Measurements from ENCODE around the gene FASTK.

Gene FASTK

DNA sequence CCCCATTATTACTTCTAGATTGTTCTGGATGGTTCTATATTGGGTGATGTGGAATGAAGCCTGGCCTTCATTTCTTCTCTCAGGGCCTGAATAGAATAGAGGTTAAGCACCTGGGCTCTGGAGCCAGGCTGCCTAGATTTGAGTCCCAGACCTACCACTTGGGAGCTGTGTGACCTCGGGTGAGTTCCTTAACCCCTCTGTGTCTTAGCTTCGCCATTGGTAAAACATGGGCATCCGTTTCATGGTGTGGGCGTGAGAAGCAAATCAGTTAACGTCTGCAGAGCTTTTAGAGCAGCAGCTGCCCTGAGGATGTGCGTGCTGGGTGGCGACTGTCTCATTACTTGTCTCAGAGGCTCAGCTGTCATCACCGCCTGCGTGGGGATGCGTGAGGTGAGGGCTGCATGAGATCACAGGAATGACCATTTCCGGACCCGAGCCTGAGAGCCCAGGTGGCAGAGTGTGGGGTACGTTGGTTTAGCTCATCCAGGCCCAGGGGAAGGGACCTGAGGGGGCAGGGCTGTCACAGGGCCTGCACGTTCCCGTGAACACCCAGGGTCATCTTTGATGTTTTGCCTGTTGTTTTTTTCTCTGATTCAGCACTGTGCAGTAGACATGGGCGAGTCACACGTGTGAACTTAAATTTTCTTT is 15.3 kb upstream of the FASTK start:
- DNase-seq (ENCODE audit: low read depth): no peak

DNA sequence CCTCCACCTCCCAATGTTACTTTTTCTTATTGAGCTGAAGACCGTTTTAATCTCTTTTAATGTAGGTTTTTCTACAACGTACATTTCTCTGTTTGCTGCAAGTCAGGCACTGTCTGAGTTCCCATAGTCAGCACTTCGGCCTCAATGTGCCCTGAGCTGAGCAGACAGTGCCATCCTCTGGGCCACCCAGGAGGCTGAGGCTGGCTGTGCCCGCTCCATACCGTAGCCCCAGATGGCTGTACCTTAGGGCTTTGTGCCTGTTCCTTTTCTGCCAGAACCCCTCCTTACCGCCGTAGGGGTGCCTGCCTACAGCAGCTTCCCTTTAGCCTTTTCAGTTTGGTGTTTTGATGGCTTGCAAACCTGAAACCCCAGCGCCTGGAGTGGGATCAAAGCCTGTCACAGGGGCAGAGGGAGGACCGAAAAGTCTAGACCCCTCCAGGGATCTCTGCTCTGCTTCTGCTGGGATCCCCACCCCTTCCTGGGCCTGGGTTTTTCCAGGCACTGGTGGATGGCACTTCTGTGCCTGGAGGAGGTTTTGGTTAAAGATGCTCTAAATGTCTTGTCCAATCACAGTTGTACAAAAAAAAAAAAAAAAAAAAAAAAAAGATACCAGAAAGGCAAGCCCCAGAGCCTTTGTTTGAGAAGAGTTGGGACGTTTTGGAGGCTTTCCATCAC is 14.7 kb upstream of the FASTK start:
- DNase-seq (ENCODE audit: low read depth): no peak

- peak; percentile 29 for DNase-seq (ENCODE audit: low read depth)
These were observed 14.1 kb upstream of the FASTK start for GRCh38 chr7:151094675-151095074.

DNA sequence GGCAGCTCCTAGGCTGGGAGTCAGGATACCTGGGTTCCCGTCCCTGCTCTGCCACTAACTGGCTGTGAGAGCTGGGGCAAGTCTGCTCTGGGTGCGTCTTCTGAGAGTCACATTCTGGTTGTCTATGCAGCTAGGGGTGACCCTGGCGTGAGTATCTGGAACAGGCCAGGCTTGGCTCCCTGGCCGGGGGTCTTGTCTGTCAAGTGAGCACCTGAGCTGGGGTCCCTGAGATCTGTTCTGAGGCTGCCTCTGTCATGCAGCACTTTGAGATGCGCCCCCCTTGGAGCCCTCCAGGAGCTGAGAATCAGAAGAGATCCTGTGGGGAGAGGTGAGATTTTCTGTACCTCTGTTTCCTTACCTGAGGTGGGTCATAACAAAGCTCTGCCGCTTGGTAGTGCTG is 13.1 kb upstream of the FASTK start:
- DNase-seq (ENCODE audit: low read depth): no peak

DNA sequence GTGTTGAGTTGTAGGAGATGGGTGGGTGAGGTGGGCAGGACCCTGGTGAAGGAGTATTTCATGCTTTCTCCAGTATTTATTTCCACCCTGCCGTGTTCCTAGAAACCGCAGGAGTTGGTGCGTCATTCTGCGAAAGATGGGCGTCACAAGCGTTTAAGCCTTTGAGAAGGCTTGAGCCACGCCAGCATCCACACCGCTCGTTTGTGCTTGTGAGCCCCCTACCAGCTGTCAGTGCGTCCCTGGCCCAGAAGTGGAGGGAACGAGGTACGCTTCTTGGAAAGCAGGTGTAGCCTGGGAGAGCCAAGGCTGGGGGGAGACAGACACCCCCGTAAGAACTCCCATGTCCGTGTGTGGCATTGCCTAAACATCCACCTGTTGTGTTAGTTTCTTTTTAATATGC is 11.4 kb upstream of the FASTK start:
- DNase-seq (ENCODE audit: low read depth): no peak

- DNase-seq (ENCODE audit: low read depth): peak; percentile 38
These were observed 10.8 kb upstream of the FASTK start for GRCh38 chr7:151091431-151091830.

DNA sequence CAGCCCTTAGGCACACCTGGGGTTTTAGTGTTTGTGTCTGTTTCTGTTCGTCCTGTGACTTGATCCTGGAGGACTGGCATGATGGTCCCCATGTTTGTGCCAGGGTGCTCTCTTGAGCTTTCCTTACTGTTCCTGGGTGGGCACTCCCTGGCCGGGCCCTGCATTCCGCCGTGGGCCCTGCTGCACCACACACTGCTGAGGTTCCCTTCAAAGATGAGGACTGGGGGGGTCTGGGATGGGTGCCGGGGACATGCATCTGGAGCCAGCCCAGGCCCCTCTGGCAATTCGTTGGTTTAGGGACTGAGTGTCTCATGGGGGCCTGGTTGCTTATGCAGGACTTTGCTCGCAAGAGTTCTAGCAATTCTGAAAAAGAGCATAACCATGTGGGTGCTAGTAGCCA is 10.4 kb upstream of the FASTK start:
- no peak for DNase-seq (ENCODE audit: low read depth)

- DNase-seq (ENCODE audit: low read depth): no peak
These were observed 9.5 kb upstream of the FASTK start for GRCh38 chr7:151089893-151090730.

GRCh38 chr7:151088856-151089699 is 8.5 kb upstream of the FASTK start:
- peak; percentile 80 for DNase-seq (ENCODE audit: low read depth)

DNA sequence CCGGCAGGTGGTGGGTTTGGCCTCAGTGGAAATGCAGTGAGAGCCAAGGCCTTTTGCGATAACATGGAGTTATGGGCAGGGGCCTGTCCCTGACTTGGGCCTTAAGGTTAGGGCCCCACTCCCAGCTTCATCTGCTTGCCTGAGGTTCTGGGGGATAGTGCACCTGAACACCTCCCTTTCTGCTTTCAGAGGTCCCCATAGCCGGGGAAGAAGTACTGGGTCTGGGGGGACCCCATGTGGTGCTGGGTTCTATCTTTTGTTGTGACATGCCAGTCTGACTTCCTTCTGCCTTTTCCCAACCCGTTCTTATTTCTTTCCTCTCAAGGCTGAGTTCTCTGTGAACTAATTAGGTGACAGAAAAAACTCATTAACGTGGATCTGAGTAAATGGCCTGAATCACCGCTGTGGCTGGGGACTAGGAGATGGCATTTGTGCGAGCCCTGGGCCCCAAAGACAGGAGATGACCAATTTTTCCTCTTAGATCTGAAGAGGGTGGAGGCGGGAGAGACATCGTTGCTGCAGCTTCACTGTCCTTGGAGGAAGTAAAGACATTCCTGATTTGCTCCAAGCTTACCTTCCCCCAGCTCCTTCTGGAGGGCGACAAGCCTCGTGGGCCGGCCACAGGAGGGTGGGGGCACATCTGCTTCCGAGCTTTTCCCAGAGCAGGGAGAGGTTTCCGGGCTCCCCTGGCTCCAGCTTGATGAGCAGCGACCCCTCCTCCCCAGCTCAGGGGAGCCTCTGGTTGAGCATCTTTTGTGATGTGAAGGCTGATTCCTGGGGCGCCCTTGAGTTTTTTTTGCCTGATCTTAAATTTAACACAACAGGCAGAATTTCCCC is 7.6 kb upstream of the FASTK start:
- peak; percentile 64 for DNase-seq (ENCODE audit: low read depth)

DNA sequence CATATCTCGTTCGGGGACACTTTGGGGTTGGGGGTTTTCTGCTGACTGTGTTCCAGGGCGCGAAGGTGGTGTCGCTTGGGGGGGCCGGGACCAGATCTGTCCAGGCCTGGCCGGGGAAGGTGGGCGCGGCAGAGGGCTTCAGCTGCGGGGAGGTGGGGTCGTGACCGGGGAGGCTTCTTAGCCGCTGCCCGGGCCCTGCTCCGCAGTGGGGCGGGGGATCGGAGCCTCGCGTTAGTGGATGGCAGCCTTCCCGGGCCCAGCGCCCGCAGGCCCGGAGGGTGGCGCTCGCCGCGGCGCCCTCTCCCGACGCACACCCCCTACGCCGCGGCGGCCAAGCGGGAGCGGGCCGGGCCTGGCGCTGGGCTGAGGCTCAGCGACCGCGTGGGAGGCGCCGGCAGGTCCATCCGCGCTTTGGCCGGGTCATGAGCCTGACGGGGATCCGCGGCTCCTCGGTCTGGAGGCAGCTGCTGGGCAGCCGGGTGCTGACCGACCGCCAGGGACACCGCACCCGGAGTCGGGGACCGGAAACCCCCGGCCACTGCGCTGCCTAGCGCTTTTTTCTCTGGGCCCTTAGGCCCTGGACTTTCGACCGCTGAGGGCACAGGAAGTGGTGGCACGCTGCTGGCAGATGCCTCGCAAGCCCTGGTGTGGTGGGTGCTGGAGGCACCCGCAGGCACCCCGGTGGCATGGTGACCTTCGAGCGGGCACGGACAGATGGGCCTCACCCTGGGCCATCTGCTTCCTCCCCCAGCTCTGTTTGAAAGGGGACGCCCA is 6.8 kb upstream of the FASTK start:
- DNase-seq (ENCODE audit: low read depth): peak; percentile 66

DNA sequence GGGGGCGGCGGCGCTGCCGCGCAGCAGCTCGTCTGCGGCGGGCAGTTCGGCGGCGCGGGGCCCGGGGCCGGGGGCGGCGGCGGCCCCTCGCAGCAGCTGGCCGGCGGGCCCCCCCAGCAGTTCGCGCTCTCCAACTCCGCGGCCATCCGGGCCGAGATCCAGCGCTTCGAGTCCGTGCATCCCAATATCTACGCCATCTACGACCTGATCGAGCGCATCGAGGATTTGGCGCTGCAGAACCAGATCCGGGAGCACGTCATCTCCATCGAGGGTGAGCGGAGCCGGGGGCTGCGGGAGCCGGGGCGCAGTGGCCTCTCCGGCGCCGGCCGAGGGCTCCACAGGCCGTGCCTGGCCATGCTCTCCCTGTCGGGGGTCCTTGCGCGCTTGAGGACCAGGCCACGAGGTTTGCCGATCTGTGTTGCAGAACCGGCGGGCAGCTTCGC is 6.2 kb upstream of the FASTK start:
- peak; percentile 66 for DNase-seq (ENCODE audit: low read depth)

DNA sequence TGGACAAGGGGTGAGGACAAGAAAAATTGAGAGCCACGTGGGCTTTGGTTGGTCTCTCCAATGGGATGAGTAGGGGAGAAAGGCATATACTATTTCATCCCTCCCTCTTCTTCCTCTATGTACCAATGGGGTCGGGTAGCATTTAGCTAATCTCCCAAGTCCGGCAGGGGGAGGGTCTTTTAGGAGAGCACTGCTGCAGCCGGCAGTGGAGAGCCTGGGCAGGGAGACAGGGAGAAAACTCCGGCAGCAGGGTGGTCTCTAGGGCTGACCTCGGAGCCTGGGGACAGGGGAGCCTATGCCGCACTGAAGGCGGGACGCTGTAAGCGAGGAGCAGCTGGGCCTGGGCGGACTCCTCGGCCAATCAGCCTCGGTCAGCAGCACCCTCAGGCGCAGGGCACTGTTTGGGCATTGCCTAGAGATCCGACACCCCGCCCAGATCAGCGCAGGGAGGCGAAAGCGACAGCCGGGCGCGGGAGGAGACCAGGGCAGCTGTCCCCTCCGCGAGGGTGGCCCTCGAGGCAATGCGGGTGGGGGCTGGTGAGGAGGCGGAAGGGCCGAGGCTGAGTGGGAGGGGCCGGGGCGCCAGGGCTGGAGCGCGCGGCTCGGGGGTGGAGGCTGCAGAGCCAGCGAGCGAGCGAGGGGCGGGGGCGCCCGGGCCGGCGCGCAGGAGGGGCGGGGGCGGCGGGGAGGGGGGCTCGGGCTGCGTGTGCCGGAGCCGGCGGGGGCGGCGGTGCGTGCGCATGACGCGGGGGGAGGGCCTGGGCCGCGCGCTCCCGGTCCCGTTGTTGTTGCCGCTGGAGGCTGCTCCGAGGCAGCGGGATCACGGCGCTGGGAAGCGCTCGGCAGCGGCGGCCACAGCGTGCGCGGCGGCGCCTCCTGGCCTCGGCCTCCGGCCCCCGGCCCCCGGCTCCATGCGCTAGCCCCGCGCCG is 5.3 kb upstream of the FASTK start, which contains the start of gene AGAP3:
TSS of gene AGAP3 (plus strand) at position 785 of the 930 bp plus-strand sequence. CDS start 267 bp downstream, outside the sequence.
- peak; percentile 79 for DNase-seq (ENCODE audit: low read depth)

GRCh38 chr7:151085329-151085690 is 4.7 kb upstream of the FASTK start:
- DNase-seq (ENCODE audit: low read depth): no peak

GRCh38 chr7:151083824-151084160 is 3.2 kb upstream of the FASTK start:
- no peak for DNase-seq (ENCODE audit: low read depth)

- peak; percentile 70 for DNase-seq (ENCODE audit: low read depth)
These were observed 2.6 kb upstream of the FASTK start, which contains the start of gene TMUB1 for GRCh38 chr7:151083071-151083823. TMUB1 (minus strand) TSS chr7:151083493; CDS start chr7:151082563, 930 bp downstream.

- no peak for DNase-seq (ENCODE audit: low read depth)
These were observed 1.8 kb upstream of the FASTK start for GRCh38 chr7:151082141-151083070.
